GM23338 (cell line): Measurements from ENCODE around the gene TJP1. TPM values are rescaled to one million over a fixed set of nuclear protein-coding genes. Genes with fewer than 3 reads are reported as not detected.
"Not testable (repeated sequence)": the region's sequence is repeated elsewhere in the genome, so short reads cannot be mapped to it uniquely, and the experiment has no call there.

Experiments used
- ATAC-seq: fragments of 200-7000 bp; cut with Tn5 transposase; 3 replicates; pipeline ENCODE4 v1.9.1; 2020
- DNase-seq: peaks from one replicate; pipeline ENCODE4 v3.0.0-alpha.2; 2015; ENCODE audit warnings: low spot score
- H2AFZ ChIP-seq: fragments of 200-600 bp; sonication (generic); 2 replicates; pipeline ENCODE4 v1.8.0; 2016; ENCODE audit warnings: antibody characterized with exemption, mild to moderate bottlenecking, moderate library complexity
- H3F3A ChIP-seq: fragments of 200-600 bp; sonication (generic); replicated peaks from 2 replicates; pipeline ENCODE4 v1.8.0; 2017; ENCODE audit warnings: antibody characterized with exemption, mixed run types, low read depth
- H3K27ac ChIP-seq: fragments of 200-600 bp; sonication (generic); 2 replicates; pipeline ENCODE4 v1.6.1; 2016; ENCODE audit warnings: low read depth
- H3K27me3 ChIP-seq: fragments of 200-600 bp; sonication (generic); 2 replicates; pipeline ENCODE4 v1.8.0; 2016; ENCODE audit warnings: mild to moderate bottlenecking, mixed run types, moderate library complexity; ENCODE audit not compliant: insufficient read depth
- H3K36me3 ChIP-seq: fragments of 200-600 bp; sonication (generic); 2 replicates; pipeline ENCODE4 v1.8.0; 2016; ENCODE audit warnings: mild to moderate bottlenecking; ENCODE audit not compliant: insufficient read depth
- H3K4me1 ChIP-seq: fragments of 200-600 bp; sonication (generic); 2 replicates; pipeline ENCODE4 v1.8.0; 2016; ENCODE audit warnings: mild to moderate bottlenecking, moderate library complexity; ENCODE audit not compliant: insufficient read depth
- H3K4me2 ChIP-seq: fragments of 200-600 bp; sonication (generic); 2 replicates; pipeline ENCODE4 v1.7.1; 2017; ENCODE audit warnings: mixed run types
- H3K4me3 ChIP-seq: fragments of 200-600 bp; sonication (generic); 2 replicates; pipeline ENCODE4 v1.6.1; 2016; ENCODE audit warnings: mixed run types
- H3K79me2 ChIP-seq: fragments of 200-600 bp; sonication (generic); replicated peaks from 2 replicates; pipeline ENCODE4 v1.8.0; 2017; ENCODE audit warnings: mild to moderate bottlenecking; ENCODE audit not compliant: insufficient read depth
- H3K9me2 ChIP-seq: fragments of 200-600 bp; sonication (generic); 2 replicates; pipeline ENCODE4 v1.8.0; 2017; ENCODE audit not compliant: insufficient read depth
- H4K20me1 ChIP-seq: fragments of 200-600 bp; sonication (generic); replicated peaks from 2 replicates; pipeline ENCODE4 v1.8.0; 2017; ENCODE audit warnings: mild to moderate bottlenecking; ENCODE audit not compliant: insufficient read depth
- H3K27ac Mint-ChIP-seq: 2 replicates; pipeline ENCODE4 v1.8.0; 2020; ENCODE audit warnings: inconsistent platforms, mild to moderate bottlenecking, moderate library complexity, mixed read lengths
- H3K27me3 Mint-ChIP-seq: 3 replicates; pipeline ENCODE4 v1.8.0; 2022; ENCODE audit warnings: low read depth, mild to moderate bottlenecking, moderate library complexity, mixed read lengths, inconsistent platforms; ENCODE audit not compliant: insufficient read depth, poor library complexity
- H3K36me3 Mint-ChIP-seq: 3 replicates; pipeline ENCODE4 v1.8.0; 2021; ENCODE audit warnings: low read depth, mild to moderate bottlenecking, inconsistent platforms, moderate library complexity, mixed read lengths
- H3K4me1 Mint-ChIP-seq: 3 replicates; pipeline ENCODE4 v1.8.0; 2020; ENCODE audit warnings: mild to moderate bottlenecking, inconsistent platforms, mixed read lengths
- H3K4me3 Mint-ChIP-seq: 3 replicates; pipeline ENCODE4 v1.8.0; 2021; ENCODE audit warnings: moderate library complexity, mild to moderate bottlenecking, inconsistent platforms, mixed read lengths
- H3K9me3 Mint-ChIP-seq: 3 replicates; pipeline ENCODE4 v1.8.0; 2020; ENCODE audit warnings: moderate library complexity, mild to moderate bottlenecking, inconsistent platforms, mixed read lengths
- ETS1 ChIP-seq: IDR thresholded peaks from 2 replicates; pipeline ENCODE4 v1.6.1; 2016; ENCODE audit warnings: antibody characterized with exemption
- EZH2 ChIP-seq: fragments of 200-600 bp; sonication (generic); IDR thresholded peaks from one replicate; pipeline ENCODE4 v1.8.0; 2017; ENCODE audit warnings: antibody characterized with exemption, mild to moderate bottlenecking, low read depth; ENCODE audit not compliant: unreplicated experiment
- POLR2AphosphoS5 ChIP-seq: IDR thresholded peaks from 2 replicates; pipeline ENCODE4 v1.6.1; 2016; ENCODE audit warnings: antibody characterized with exemption, low read depth
- REST ChIP-seq: IDR thresholded peaks from one replicate; pipeline ENCODE4 v1.6.1; 2018; ENCODE audit warnings: antibody characterized with exemption; ENCODE audit not compliant: unreplicated experiment
- STAT1 ChIP-seq: IDR thresholded peaks from one replicate; pipeline ENCODE4 v1.6.1; 2016; ENCODE audit warnings: antibody characterized with exemption; ENCODE audit not compliant: unreplicated experiment
- ZNF114 ChIP-seq: fragments of 250-450 bp; sonication (Bioruptor Pico); IDR thresholded peaks from 2 replicates; pipeline ENCODE4 v1.5.0; 2020; ENCODE audit warnings: mild to moderate bottlenecking, moderate library complexity
- polyA plus RNA-seq: library from polyadenylated mRNA; unstranded; fragments of >200 nt; fragmentation: Nextera tagmentation; extraction: Ambion mirVana; gene quantifications from 2 replicates; pipeline ENCODE4 v1.2.1, GENCODE V29; 2016
- total RNA-seq: library from RNA; depleted of rRNA; stranded (reverse); fragments of >200 nt; shearing (Covaris generic); gene quantifications from 2 replicates; pipeline ENCODE4 v1.2.3, GENCODE V29; 2014

The TJP1 gene
- total and polyA plus RNA-seq, 2 experiments from 2014 or later: 76.2 to 116 TPM

- Mint-ChIP-seq H3K36me3 (no peaks in the 10 kb centered on the region), H3K4me3 (no peak overlapping the region), H3K9me3 (no peaks in the 10 kb centered on the region; the same call in 2 of the 3 replicates), H3K27ac (no peak overlapping the region), H3K27me3 (peaks cover 26% of the 10 kb centered on the region), H3K4me1 (peaks cover 21% of the 10 kb centered on the region)
- H3K4me2 ChIP-seq: no peak overlapping the region
- H3K9me2 ChIP-seq: peaks cover 7% of the 10 kb centered on the region
- TF ChIP-seq REST (no peak), STAT1 (no peak), ZNF114 (no peak)
- H3K27ac ChIP-seq: no peak overlapping the region
- 0 out of 2 replicates have a peak, but pooled peaks cover 4% of the 10 kb centered on the region for H3F3A ChIP-seq
- H3K79me2 ChIP-seq: no peaks in the 10 kb centered on the region
- H3K27me3 ChIP-seq: peaks cover 12% of the 10 kb centered on the region
- no peaks in the 10 kb centered on the region for H4K20me1 ChIP-seq
- ATAC-seq: no peak
- no peak overlapping the region for H3K4me3 ChIP-seq
- peaks cover 20% of the 10 kb centered on the region for H3K4me1 ChIP-seq
- no peaks in the 10 kb centered on the region for H3K36me3 ChIP-seq
- no peak overlapping the region for H2AFZ ChIP-seq
- no peak for DNase-seq
Observed at GRCh38 chr15:29676961-29677402, 145.3 kb downstream of the TJP1 start.

GRCh38 chr15:29676374-29676960 is 145.8 kb downstream of the TJP1 start:
- H3K79me2 ChIP-seq, H3K27ac ChIP-seq, H3K27ac Mint-ChIP-seq, H3K9me3 Mint-ChIP-seq, DNase-seq, H3K36me3 ChIP-seq, H4K20me1 ChIP-seq, ATAC-seq, H3K36me3 Mint-ChIP-seq, H3K9me2 ChIP-seq, H3F3A ChIP-seq: not testable (repeated sequence)
- peak overlapping the region; percentile 86 for H3K4me3 ChIP-seq
- H2AFZ ChIP-seq: peak overlapping the region; percentile 98; the same call in 1 of the 2 replicates
- H3K4me2 ChIP-seq: peak overlapping the region; percentile 90
- Mint-ChIP-seq H3K27me3 (peaks cover 26% of the 10 kb centered on the region), H3K4me3 (peak overlapping the region; percentile 80), H3K4me1 (peaks cover 23% of the 10 kb centered on the region)
- H3K4me1 ChIP-seq: peaks cover 24% of the 10 kb centered on the region
- peaks cover 12% of the 10 kb centered on the region for H3K27me3 ChIP-seq

- H3K27me3 Mint-ChIP-seq: peaks cover 26% of the 10 kb centered on the region
- ATAC-seq (peak; percentile 29), DNase-seq (peak; percentile 58)
- Histone ChIP-seq H3K79me2 (no peaks in the 10 kb centered on the region), H3K36me3 (no peaks in the 10 kb centered on the region), H2AFZ (peak overlapping the region; percentile 98), H3K4me1 (peaks cover 27% of the 10 kb centered on the region), H4K20me1 (no peaks in the 10 kb centered on the region), H3K27ac (no peak overlapping the region), H3K9me2 (peaks cover 7% of the 10 kb centered on the region), H3K4me2 (peak overlapping the region; percentile 90), H3K27me3 (peaks cover 12% of the 10 kb centered on the region), H3K4me3 (peak overlapping the region; percentile 86), H3F3A (0 out of 2 replicates have a peak, but pooled peaks cover 4% of the 10 kb centered on the region)
- H3K36me3 Mint-ChIP-seq: no peaks in the 10 kb centered on the region
- peaks cover 27% of the 10 kb centered on the region for H3K4me1 Mint-ChIP-seq
- peak; percentile 31 for TF ChIP-seq EZH2
- no peak for TF ChIP-seq POLR2AphosphoS5
- TF ChIP-seq ETS1: no peak
- no peak overlapping the region for H3K27ac Mint-ChIP-seq
- peak overlapping the region; percentile 80 for H3K4me3 Mint-ChIP-seq
- no peaks in the 10 kb centered on the region; the same call in 2 of the 3 replicates for H3K9me3 Mint-ChIP-seq
Observed at GRCh38 chr15:29675791-29676301, 146.4 kb downstream of the TJP1 start.
